ENCODE measurements around the gene SMCHD1.
"Not testable (repeated sequence)": the region's sequence is repeated elsewhere in the genome, so short reads cannot be mapped to it uniquely, and the experiment has no call there.

DNA sequence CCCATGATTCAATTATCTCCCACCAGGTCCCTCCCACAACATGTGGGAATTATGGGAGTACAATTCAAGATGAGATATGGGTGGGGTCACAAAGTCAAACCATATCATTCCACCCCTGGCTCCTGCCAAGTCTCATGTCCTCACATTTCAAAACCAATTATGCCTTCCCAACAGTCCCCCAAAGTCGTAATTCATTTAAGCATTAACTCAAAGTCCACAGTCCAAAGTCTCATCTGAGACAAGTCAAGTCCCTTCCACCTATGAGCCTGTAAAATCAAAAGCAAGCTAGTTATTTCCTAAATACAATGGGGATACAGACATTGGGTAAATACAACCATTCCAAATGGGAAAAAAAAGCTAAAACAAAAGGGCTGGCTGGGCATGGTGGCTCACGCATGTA lies 153.1 kb downstream of the SMCHD1 start:
- TF ChIP-seq EZH2 (IDR thresholded peaks at IDR 0.05; ENCODE audit: low read length, unreplicated experiment) = not testable (repeated sequence)
- TF ChIP-seq, protein P1, sequence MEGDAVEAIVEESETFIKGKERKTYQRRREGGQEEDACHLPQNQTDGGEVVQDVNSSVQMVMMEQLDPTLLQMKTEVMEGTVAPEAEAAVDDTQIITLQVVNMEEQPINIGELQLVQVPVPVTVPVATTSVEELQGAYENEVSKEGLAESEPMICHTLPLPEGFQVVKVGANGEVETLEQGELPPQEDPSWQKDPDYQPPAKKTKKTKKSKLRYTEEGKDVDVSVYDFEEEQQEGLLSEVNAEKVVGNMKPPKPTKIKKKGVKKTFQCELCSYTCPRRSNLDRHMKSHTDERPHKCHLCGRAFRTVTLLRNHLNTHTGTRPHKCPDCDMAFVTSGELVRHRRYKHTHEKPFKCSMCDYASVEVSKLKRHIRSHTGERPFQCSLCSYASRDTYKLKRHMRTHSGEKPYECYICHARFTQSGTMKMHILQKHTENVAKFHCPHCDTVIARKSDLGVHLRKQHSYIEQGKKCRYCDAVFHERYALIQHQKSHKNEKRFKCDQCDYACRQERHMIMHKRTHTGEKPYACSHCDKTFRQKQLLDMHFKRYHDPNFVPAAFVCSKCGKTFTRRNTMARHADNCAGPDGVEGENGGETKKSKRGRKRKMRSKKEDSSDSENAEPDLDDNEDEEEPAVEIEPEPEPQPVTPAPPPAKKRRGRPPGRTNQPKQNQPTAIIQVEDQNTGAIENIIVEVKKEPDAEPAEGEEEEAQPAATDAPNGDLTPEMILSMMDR (conservative IDR thresholded peaks at IDR 0.05; ENCODE audit: low read depth, low read length) = not testable (repeated sequence)
